HCT116 (cell line): ENCODE results near the gene ADGRV1. TPM values are rescaled to one million over a fixed set of nuclear protein-coding genes. Genes with fewer than 3 reads are reported as not detected.
"Not testable (repeated sequence)": the region's sequence is repeated elsewhere in the genome, so short reads cannot be mapped to it uniquely, and the experiment has no call there.

Experiments used
- ATAC-seq: fragments of 200-7000 bp; cut with Tn5 transposase; 2 replicates; pipeline ENCODE4 v1.9.1; 2020; ENCODE audit warnings: mild to moderate bottlenecking, moderate library complexity
- BruUV-seq: library from RNA; stranded (reverse); fragments of 400-500 nt; replicated peaks from 2 replicates; lab custom pipeline; 2021; lab: Mats Ljungman, UMichigan
- CTCF ChIA-PET: fragments of 300-600 bp; sonication (Branson Sonifier 250); formaldehyde crosslinking; loops from one replicate; lab custom pipeline; 2021; ENCODE audit warnings: antibody characterized with exemption; lab: Charles Lee
- POLR2A ChIA-PET: fragments of 300-600, 350-600 bp; sonication (Branson Sonifier 250); formaldehyde crosslinking; loops from one replicate; lab custom pipeline; 2021; ENCODE audit warnings: antibody characterized with exemption; lab: Charles Lee
- RAD21 ChIA-PET, 2 experiments: fragments of 300-600 bp; sonication (Branson Sonifier 250); formaldehyde crosslinking; loops; one replicate each; lab custom pipeline; 2023; ENCODE audit warnings: low total read pairs in 2 of 2; ENCODE audit not compliant: uncharacterized antibody in 2 of 2, unreplicated experiment in 2 of 2, low non-redundant PET in 1 of 2; lab: Charles Lee
- DNase-seq: peaks from one replicate; pipeline ENCODE4 v3.0.0-alpha.2; 2010; ENCODE audit warnings: low read depth, low spot score
- H2AFZ ChIP-seq: fragments of 200-600 bp; shearing (Covaris generic), sonication (generic); 2 replicates; pipeline ENCODE4 v1.6.1; 2017; ENCODE audit warnings: low read depth, mixed run types, mixed read lengths, antibody characterized with exemption, low read length; ENCODE audit not compliant: poor library complexity, severe bottlenecking
- H3K27ac ChIP-seq: 2 replicates; pipeline ENCODE4 v1.5.1; 2012; ENCODE audit warnings: low read depth, low read length
- H3K27me3 ChIP-seq: fragments of 200-600 bp; sonication (generic); 2 replicates; pipeline ENCODE4 v1.6.1; 2016; ENCODE audit warnings: mixed run types, low read length, mixed read lengths; ENCODE audit not compliant: insufficient read depth
- H3K36me3 ChIP-seq, 2 experiments: fragments of 200-500 bp in 1 of 2; fragments of 200-600 bp in 1 of 2; sonication (Bioruptor generic) in 1 of 2; sonication (generic) in 1 of 2; 2 replicates each; pipeline versions ENCODE4 v1.5.1 to v1.6.1; 2014 to 2016; ENCODE audit warnings: low read length in 2 of 2, inconsistent platforms in 1 of 2, mixed read lengths in 1 of 2, mixed run types in 1 of 2; ENCODE audit not compliant: insufficient read depth in 2 of 2, control insufficient read depth in 1 of 2
- H3K4me1 ChIP-seq, 2 experiments: fragments of 200-600 bp in 1 of 2; sonication (generic) in 1 of 2; 2 replicates each; pipeline versions ENCODE4 v1.5.1 to v1.6.1; 2012 to 2017; ENCODE audit warnings: low read length in 2 of 2, inconsistent platforms in 1 of 2, mild to moderate bottlenecking in 1 of 2, mixed read lengths in 1 of 2, mixed run types in 1 of 2, moderate library complexity in 1 of 2; ENCODE audit not compliant: insufficient read depth in 2 of 2, control insufficient read depth in 1 of 2
- H3K4me2 ChIP-seq: fragments of 200-600 bp; sonication (generic); 2 replicates; pipeline ENCODE4 v1.6.1; 2017; ENCODE audit warnings: mixed run types, low read length, mixed read lengths
- H3K4me3 ChIP-seq, 2 experiments: fragments of 200-600 bp in 1 of 2; sonication (generic) in 1 of 2; replicated peaks in 1 of 2; 2 replicates each; pipeline ENCODE4 v1.5.1; 2011 to 2016; ENCODE audit warnings: low read length in 2 of 2, control low read depth in 1 of 2, low read depth in 1 of 2, mild to moderate bottlenecking in 1 of 2, mixed read lengths in 1 of 2, mixed run types in 1 of 2
- H3K79me2 ChIP-seq: fragments of 200-600 bp; sonication (generic); 2 replicates; pipeline ENCODE4 v1.6.1; 2017; ENCODE audit warnings: mild to moderate bottlenecking, mixed run types, low read length, moderate library complexity, mixed read lengths; ENCODE audit not compliant: insufficient read depth
- H3K9ac ChIP-seq: fragments of 200-600 bp; sonication (generic); 2 replicates; pipeline ENCODE4 v1.6.1; 2016; ENCODE audit warnings: low read length, mixed read lengths
- H3K9me2 ChIP-seq: fragments of 200-600 bp; sonication (generic), shearing (Covaris generic); 2 replicates; pipeline ENCODE4 v1.6.1; 2017; ENCODE audit warnings: mixed run types, mild to moderate bottlenecking, moderate library complexity; ENCODE audit not compliant: insufficient read depth
- H3K9me3 ChIP-seq, 2 experiments: fragments of 200-500 bp in 1 of 2; fragments of 200-600 bp in 1 of 2; sonication (Bioruptor generic) in 1 of 2; sonication (generic) in 1 of 2; 2 replicates each; pipeline ENCODE4 v1.6.1; 2014 to 2017; ENCODE audit warnings: low read length in 2 of 2, mixed read lengths in 2 of 2, inconsistent platforms in 1 of 2, low read depth in 1 of 2, mild to moderate bottlenecking in 1 of 2, mixed run types in 1 of 2, moderate library complexity in 1 of 2; ENCODE audit not compliant: control insufficient read depth in 1 of 2, insufficient read depth in 1 of 2
- H4K20me1 ChIP-seq: fragments of 200-600 bp; sonication (generic), shearing (Covaris generic); 2 replicates; pipeline ENCODE4 v1.6.1; 2017; ENCODE audit warnings: mixed run types, mild to moderate bottlenecking, moderate library complexity; ENCODE audit not compliant: insufficient read depth
- intact Hi-C: fragments of 100-400 bp; cut with micrococcal nuclease; formaldehyde crosslinking; loops from 2 replicates; pipeline ENCODE4 v1.10.0; 2022
- total RNA-seq: library from RNA; stranded (reverse); gene quantifications from one replicate; pipeline ENCODE4 v1.2.1, GENCODE V29; 2021; ENCODE audit not compliant: unreplicated experiment
- TF ChIP-seq, protein P1 (sequence below): IDR thresholded peaks from 2 replicates; pipeline ENCODE4 v1.6.1; 2011; ENCODE audit warnings: mild to moderate bottlenecking, low read length, moderate library complexity; ENCODE audit not compliant: insufficient replicate concordance; ENCODE audit errors: extremely low read depth
- TF ChIP-seq, protein P2 (sequence below), 3 experiments: fragments of 200-600 bp in 1 of 3; sonication (generic) in 1 of 3; IDR thresholded peaks in 2 of 3; conservative IDR thresholded peaks in 1 of 3; 2 replicates each; pipeline ENCODE4 v1.5.1; 2012 to 2017; ENCODE audit warnings: low read depth in 2 of 3, low read length in 2 of 3, antibody characterized with exemption in 1 of 3, borderline replicate concordance in 1 of 3, control low read depth in 1 of 3, mild to moderate bottlenecking in 1 of 3, mixed read lengths in 1 of 3, mixed run types in 1 of 3, moderate library complexity in 1 of 3; ENCODE audit not compliant: insufficient read depth in 1 of 3

The ADGRV1 gene
- total RNA-seq, 1 experiment from 2014 or later: 6.0 TPM

DNA sequence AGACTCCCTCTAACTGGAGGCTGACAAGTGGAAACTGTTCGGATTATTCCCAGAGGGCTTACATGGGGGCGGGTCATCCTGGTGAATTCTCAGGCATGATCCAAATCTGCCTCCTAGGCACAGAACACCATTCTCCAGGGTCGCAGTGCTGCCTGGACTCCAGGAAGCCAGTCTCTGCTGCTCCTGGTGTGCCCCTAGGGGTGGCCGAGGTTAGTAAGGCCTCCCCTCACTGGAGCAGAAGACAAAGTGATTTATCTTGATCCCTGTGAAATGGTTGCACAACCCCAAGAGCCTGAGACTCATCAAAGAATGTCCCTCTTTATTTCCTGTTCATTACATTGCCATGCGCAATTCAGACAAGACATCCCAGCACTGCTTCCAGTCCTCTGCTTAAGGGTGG lies 17.1 kb downstream of the ADGRV1 start:
- no peak overlapping the region for H3K27ac ChIP-seq
- RAD21 ChIA-PET: no interaction called here
- H3K4me1 ChIP-seq: no peaks in the 10 kb centered on the region
- CTCF ChIA-PET: no interaction called here
- no TSS peak for BruUV-seq
- DNase-seq (no peak), ATAC-seq (no peak)
- H4K20me1 ChIP-seq: no peaks in the 10 kb centered on the region
- H3K27me3 ChIP-seq: no peaks in the 10 kb centered on the region
- H3K4me2 ChIP-seq: no peak overlapping the region
- no peaks in the 10 kb centered on the region for H3K36me3 ChIP-seq
- H3K79me2 ChIP-seq: no peaks in the 10 kb centered on the region
- H3K9me2 ChIP-seq: no peaks in the 10 kb centered on the region
- no peaks in the 10 kb centered on the region for H3K9me3 ChIP-seq
- intact Hi-C loops: no loop called here
- H2AFZ ChIP-seq: no peak overlapping the region
- POLR2A ChIA-PET: no interaction called here
- no peak overlapping the region for H3K4me3 ChIP-seq
- no peak overlapping the region for H3K9ac ChIP-seq
- TF ChIP-seq, protein P1, sequence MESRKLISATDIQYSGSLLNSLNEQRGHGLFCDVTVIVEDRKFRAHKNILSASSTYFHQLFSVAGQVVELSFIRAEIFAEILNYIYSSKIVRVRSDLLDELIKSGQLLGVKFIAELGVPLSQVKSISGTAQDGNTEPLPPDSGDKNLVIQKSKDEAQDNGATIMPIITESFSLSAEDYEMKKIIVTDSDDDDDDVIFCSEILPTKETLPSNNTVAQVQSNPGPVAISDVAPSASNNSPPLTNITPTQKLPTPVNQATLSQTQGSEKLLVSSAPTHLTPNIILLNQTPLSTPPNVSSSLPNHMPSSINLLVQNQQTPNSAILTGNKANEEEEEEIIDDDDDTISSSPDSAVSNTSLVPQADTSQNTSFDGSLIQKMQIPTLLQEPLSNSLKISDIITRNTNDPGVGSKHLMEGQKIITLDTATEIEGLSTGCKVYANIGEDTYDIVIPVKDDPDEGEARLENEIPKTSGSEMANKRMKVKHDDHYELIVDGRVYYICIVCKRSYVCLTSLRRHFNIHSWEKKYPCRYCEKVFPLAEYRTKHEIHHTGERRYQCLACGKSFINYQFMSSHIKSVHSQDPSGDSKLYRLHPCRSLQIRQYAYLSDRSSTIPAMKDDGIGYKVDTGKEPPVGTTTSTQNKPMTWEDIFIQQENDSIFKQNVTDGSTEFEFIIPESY: no peak
- TF ChIP-seq, protein P2, sequence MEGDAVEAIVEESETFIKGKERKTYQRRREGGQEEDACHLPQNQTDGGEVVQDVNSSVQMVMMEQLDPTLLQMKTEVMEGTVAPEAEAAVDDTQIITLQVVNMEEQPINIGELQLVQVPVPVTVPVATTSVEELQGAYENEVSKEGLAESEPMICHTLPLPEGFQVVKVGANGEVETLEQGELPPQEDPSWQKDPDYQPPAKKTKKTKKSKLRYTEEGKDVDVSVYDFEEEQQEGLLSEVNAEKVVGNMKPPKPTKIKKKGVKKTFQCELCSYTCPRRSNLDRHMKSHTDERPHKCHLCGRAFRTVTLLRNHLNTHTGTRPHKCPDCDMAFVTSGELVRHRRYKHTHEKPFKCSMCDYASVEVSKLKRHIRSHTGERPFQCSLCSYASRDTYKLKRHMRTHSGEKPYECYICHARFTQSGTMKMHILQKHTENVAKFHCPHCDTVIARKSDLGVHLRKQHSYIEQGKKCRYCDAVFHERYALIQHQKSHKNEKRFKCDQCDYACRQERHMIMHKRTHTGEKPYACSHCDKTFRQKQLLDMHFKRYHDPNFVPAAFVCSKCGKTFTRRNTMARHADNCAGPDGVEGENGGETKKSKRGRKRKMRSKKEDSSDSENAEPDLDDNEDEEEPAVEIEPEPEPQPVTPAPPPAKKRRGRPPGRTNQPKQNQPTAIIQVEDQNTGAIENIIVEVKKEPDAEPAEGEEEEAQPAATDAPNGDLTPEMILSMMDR (IDR thresholded peaks at IDR 0.05 in 2 of 3, conservative IDR thresholded peaks at IDR 0.05 in 1 of 3; ENCODE audit: borderline replicate concordance in 1 of 3, insufficient read depth in 1 of 3, low read depth in 2 of 3, low read length in 2 of 3): no peak

DNA sequence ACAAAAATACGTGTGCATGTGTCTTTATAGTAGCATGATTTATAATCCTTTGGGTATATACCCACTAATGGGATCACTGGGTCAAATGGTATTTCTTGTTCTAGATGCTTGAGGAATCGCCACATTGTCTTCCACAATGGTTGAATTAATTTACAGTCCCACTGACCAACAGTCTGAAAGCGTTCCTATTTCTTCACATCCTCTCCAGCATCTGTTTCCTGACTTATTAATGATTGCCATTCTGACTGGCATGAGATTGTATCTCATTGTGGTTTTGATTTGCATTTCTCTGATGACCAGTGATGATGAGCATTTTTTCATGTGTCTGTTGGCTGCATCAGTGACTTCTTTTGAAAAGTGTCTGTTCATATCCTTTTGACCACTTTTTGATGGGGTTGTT lies 18.0 kb downstream of the ADGRV1 start:
- H3K36me3 ChIP-seq, CTCF ChIA-PET, DNase-seq, H3K4me1 ChIP-seq, ATAC-seq, H3K79me2 ChIP-seq, H3K9me2 ChIP-seq, H4K20me1 ChIP-seq, H3K9me3 ChIP-seq, H3K27ac ChIP-seq, RAD21 ChIA-PET, H3K9ac ChIP-seq, BruUV-seq, POLR2A ChIA-PET, H3K4me2 ChIP-seq, intact Hi-C loops, H3K27me3 ChIP-seq, H2AFZ ChIP-seq, H3K4me3 ChIP-seq: not testable (repeated sequence)

DNA sequence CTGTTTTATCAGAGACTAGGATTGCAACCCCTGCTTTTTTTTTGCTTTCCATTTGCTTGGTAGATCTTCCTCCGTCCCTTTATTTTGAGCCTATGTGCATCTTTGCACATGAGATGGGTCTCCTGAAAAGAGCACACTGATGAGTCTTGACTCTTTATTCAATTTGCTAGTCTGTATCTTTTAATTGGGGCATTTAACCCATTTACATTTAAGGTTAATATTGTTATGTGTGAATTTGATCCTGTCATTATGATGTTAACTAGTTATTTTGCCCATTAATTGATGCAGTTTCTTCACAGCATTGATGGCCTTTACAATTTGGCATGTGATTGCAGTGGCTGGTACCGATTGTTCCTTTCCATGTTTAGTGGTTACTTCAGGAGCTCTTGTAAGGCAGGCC lies 21.3 kb downstream of the ADGRV1 start:
- H3K27ac ChIP-seq, H3K9me3 ChIP-seq, CTCF ChIA-PET, H3K36me3 ChIP-seq, DNase-seq, H3K4me1 ChIP-seq, H3K4me2 ChIP-seq, intact Hi-C loops, H3K27me3 ChIP-seq, BruUV-seq, H4K20me1 ChIP-seq, ATAC-seq, H3K9me2 ChIP-seq, H3K79me2 ChIP-seq, RAD21 ChIA-PET, POLR2A ChIA-PET, H3K4me3 ChIP-seq, H3K9ac ChIP-seq, H2AFZ ChIP-seq: not testable (repeated sequence)
